EH (cell line): Measurements from ENCODE around the gene DNAJC27.
"Not testable (repeated sequence)": the region's sequence is repeated elsewhere in the genome, so short reads cannot be mapped to it uniquely, and the experiment has no call there.

Experiments
- DNase-seq: peaks from one replicate; pipeline ENCODE4 v3.0.0-alpha.2; 2015; ENCODE audit warnings: low read depth

Gene DNAJC27

DNA sequence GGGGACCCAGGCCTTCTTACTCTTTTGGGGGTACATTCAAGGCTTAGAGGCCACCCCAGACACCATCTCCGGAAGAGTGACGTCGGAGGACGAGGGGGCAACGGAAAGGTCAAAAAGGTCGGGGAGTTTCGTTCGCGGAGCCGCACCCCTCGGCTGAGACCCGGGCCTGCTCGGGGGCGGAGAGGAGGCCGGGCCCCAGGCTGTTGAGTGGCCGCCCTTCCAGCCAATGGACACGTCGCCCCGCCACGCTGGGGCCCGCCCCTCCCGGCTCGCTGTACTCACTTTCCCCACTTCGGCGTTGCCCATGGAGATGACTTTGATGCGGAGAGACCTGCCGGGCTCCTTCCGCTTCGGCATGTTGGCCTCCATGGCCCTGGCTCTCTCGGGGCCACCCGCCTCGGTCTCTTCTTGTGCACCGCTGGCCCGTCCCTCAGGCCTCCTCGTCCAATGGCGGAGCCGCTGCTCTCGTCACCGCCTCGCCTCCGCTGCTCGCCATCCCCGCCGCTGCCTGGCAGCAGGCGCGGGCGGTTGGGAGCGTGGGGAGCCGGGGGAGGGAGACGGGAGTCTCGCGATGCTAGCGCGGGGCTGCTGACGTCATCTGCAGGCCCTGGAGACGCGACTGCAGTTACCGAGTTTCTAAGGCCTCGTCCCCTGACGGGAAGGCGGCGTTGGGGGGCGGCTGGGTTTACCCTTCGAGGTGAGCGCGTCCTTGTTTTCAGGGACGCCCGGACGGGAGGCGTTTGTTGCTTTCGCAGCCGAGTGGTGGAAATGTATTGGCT, at the start of gene DNAJC27:
TSS of gene DNAJC27 (minus strand) at position 420 of the 779 bp plus-strand sequence. CDS start at position 369, 51 bp downstream.
- peak; percentile 98 for DNase-seq

DNA sequence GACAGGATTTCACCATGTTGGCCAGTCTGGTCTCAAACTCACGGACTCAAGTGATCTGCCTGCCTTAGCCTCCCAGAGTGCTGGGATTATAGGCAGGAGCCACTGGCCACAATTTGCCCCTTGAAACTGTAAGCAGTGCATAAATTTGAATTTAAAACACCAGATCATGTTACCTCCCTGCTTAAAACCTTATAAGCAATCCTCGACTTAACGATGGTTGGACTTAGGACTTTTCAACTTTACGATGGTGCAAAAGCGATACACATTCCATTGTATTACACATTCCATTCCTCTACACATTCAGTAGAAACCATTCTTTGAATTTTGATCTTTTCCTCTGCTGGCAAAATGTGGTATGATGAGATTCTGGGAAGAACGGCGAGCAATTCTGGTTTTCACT, 46.9 kb upstream of the DNAJC27 start:
- peak; percentile 39 for DNase-seq

DNA sequence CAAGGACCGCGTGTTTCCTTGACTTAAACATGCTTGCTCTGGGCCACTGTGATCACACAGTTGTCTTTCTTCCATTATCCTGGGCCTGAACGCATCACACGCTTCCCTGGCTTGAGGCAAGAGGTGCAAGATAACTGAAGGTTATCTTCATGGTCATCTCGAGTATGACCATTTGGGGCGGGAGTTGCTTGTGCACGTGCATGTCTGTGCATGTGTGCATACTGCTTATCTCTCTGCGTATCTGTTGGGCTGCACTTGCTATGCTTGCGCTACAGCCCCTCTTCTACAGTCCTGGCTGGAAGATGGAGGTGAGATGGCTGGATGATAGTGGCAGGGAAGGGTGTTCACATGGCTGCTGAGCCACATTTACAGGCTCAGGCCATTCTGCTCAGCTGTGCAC, 42.9 kb upstream of the DNAJC27 start:
- no peak for DNase-seq

GRCh38 chr2:25011342-25011741, 39.6 kb upstream of the DNAJC27 start:
- DNase-seq: not testable (repeated sequence)

GRCh38 chr2:25009954-25010353, 38.2 kb upstream of the DNAJC27 start:
- DNase-seq: peak; percentile 6

DNA sequence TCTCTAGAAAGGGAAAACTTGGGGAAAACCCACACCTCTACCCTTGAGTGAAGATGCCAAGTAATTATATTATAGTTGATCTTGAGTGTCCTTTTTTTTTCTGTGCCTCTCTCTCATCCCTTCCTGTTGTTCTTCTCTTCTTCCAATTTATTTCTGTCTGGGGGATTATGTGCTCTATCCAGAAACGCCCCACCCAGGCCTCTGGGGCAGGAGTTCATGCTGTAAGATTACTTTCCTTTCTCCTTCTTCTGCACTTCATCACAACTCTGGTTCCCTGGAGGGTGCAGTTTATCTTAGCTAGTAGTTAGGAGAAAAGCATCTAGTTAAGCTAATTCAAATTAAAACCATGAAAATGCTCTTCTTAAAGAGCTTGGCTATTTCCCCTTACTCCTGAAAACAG, 30.3 kb upstream of the DNAJC27 start:
- DNase-seq: no peak

DNA sequence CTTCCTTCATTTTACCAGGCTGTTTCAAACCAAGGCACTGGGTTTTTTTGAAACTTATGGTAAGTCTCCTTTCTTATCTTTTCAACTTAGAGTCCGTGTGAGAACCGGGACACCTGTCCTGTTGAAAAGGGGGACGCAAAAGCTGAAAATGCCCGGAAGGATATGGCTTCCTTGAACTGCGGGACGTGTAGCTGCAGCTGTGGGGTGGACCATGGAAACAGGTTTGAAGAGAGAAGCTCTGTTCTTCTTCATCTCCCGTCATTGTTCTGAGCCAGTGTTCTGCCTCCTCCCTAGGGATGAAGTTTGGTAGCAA, 29.5 kb upstream of the DNAJC27 start:
- no peak for DNase-seq

DNA sequence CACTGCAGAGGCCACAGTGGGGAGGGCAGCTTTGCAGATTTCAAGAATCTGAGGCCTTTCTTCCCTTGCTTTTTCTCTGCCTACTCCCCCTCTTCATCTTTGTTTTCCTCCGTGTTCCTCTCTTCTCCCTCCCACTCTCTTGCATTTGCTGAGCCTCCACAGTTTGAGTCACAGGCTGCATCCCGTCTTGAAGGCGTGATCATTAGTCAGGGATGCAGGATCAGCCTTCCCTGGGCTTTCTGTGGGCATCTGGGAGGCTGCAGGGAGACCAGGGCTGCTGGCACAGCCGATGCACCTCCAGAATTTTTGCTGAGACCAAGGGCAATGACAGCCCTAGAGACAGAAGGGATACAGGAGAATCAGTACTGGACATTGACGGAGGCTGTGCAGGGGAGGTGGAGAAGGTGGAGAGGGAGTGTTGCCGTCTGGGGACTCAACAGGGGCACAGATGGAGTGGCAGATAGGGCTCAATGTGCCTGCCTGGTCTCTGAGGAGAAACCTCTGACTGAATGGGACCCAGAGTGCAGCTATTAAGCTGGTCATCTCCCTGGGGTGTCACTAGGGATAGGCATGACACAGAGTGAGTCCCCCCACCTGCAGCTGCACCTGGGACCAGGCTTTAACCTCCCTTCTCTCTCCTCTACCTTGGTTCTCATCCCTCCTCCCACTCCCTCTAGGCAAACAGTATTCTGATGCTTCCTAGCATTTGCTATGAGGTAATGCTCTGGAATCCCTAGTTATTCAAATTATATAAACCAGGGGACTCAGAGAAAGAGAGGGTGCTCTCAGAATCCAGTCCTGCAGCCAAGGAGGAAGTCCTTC, 29.0 kb upstream of the DNAJC27 start:
- peak; percentile 50 for DNase-seq

- DNase-seq: peak; percentile 15
Measured at GRCh38 chr2:25000036-25000435, 28.3 kb upstream of the DNAJC27 start.

- DNase-seq: not testable (repeated sequence)
Measured at GRCh38 chr2:24999097-24999496, 27.3 kb upstream of the DNAJC27 start.

GRCh38 chr2:24994146-24994724, 22.5 kb upstream of the DNAJC27 start:
- DNase-seq: no peak

DNA sequence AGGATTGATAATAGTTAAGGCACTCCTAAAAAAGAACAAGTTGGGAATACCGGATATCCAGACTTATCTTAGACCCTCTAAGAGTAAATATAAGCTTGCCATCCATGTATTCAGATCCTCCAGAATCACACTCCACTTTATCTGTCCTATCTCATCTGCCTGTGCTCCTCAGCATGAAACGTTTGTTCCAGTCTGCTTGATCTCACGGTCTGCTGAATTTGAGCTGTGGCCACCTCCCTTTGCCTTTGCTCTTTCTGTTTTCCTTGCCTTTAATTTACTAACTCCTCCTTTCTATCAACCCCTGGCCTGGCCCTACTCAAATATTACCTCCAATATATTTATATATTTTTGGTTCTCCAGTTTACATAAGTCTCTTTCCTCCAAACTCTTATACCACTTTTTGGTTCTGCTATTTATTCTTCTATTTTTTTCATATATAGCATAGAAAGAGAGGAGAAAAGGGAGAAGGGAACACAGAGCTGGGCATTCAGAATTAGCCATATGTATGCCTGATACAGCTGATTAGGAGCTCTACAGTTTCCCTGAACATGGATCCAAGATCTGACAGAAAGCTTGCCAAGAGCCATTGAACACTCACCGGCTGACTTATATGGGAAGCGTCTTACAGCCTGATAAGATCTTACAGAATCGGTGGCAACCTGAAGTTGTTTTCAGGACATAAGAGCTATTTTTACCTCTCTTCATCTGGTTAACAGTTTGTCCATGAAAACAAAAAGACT, 21.8 kb upstream of the DNAJC27 start:
- DNase-seq: peak; percentile 27

DNA sequence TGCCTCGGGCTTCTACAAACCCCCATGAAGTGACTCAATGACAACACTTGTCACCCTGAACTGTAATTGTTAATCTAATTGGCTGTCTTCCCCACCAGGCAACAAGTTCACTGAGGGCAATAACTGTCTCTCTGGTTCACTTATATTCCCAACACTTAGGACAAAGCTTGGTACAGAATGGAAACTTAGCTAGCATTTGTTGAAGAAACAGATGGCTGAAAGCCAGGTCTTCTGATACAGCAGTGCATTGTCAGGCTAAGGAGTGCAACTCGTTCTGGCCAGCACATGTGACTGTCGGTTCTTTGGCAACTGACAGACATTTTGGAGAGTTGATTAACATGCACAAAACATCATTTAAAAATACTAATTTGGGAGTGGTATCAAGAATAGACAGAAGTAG, 14.6 kb upstream of the DNAJC27 start:
- DNase-seq: no peak

DNA sequence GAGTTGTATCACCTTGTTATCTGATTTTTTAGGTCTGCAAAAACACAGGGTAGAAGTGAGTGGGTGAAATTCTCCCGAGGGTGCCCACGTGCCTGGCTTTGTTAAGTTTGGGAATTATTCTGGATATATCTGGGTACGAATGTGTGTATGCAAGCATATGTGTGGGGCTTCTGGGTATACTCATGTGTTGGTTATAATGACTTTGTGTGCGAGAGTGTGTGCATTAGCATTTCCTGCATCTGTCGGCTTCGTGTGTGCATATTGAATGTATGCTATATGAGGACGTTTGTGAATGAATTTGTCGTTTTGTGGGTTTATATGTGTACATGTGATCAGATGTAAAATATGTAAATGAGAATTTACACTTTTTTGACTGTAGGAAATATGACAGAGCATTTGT, 13.8 kb upstream of the DNAJC27 start:
- DNase-seq: no peak

DNA sequence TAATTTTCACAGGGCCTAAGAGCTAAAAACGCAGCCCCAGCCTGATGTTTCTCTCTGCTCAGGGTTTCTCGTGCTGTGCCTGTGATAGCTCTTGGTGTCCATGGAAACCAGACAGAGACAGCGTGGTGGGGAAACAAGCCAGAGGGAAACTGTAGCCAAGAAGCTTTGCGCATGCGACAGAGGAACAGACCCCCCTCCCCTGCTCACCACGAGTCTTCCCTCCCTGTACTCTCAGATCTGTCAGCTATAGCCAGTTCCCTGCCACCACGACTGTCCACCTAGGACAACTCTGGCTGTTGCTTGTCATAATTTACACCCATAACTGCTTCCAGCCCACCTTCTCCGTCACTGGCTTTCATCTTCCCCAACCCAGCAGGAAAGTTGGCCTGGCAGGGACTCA, 13.2 kb upstream of the DNAJC27 start:
- DNase-seq: peak; percentile 8

GRCh38 chr2:24981411-24982136, 9.8 kb upstream of the DNAJC27 start:
- peak; percentile 72 for DNase-seq

GRCh38 chr2:24978661-24979060, 6.9 kb upstream of the DNAJC27 start:
- no peak for DNase-seq

DNA sequence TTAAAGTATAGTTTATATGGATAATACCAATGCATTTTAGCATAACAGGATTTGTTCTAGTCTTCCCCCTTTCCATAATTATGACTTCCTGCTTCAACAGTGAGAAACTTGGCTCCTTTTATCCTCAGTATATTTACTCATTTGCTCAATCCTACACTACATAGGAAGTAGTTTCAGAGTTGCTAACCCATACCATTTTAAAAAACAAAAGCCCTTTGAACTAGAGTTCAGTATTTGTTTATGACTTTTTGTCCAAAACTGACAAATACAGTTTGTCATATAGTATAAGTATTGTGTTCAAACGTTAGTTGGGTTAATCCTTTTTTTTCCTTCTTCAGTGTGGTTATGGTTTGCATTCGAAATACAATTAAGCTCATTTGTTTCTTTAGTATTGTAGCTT, 5.9 kb upstream of the DNAJC27 start:
- DNase-seq: no peak

- no peak for DNase-seq
Measured at GRCh38 chr2:24973812-24974211, 2.1 kb upstream of the DNAJC27 start.

DNA sequence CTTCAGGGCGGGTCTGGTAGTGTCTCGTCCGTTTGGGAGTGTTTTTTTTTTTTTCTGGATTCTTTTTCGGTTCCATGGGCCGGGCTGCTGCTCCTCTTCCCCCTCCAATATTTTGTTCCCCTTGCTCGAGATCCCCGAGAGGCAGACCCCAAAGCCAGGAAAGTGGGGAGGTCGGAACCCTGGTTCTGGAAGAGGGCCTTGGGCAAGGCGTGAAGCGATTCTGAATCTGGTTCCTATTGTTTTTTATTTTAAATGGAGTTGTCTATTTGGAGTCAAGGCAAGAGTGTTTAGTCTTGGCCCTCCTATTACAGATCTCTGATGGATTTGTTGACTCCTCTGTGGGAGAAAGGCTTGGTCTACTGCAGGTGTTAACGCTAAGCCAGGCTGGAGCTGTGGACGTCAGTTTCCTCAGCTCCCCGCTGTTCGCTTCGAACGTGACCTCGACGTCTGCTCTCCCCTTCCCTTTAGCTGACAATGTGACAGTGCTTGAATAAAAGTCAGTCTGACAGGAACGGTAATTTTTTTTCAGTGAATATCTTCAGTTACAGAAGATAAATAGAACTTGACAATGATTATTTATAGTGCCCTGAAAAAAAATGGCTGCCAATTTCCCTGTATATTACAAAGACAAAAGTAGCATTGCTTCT, 683 bp upstream of the DNAJC27 start:
- peak; percentile 48 for DNase-seq

DNA sequence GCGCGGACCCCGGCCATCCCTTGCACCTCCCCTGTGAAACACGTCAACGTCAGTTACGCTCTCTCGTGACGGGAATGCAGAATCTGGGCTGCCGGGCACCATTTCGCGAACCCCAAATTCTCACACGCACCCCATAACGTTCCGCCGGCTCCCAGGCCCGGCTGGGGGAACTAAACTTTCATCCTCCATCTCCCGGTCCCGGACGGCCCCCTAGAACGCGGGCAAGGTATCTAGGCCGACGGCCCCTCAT, 544 bp downstream of the DNAJC27 start:
- no peak for DNase-seq
